GM12875 (cell line): ENCODE results near the gene YKT6.

Experiments used
- H3K4me3 ChIP-seq: one replicate; pipeline ENCODE4 v1.5.1; 2011; ENCODE audit warnings: low read depth, low read length, control low read depth
- TF ChIP-seq, protein P1 (sequence below): IDR thresholded peaks from 2 replicates; pipeline ENCODE4 v1.5.1; 2011; ENCODE audit warnings: low read depth, mild to moderate bottlenecking, control low read depth, inconsistent platforms, low read length, moderate library complexity, borderline replicate concordance; ENCODE audit not compliant: insufficient read depth

YKT6 gene

DNA sequence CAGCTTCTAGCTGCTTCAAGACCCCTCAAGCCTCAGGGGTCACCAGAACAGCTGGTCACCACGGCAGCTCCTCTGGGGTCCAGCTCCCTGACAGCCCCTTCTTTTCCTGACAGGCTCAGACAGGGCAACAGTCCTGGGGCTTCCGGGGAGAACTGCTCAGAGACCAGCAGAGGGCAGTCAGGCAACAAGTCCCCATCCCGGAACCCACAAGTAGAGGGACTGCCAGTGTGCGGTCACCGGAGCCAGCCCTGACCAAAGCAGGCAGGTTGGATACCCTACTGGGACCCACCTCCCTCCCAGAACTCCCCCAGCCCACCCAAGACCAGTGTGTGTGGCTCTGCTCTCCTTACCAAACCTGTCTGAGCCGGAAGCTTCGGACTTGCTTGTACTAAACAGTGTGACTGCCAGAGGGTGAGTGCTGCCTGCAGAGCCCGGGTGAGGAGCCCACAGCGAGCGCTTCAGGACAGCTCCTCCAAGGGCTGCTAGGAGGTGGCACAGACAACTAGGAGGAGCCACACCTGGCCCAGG, 40.3 kb downstream of the YKT6 start:
- TF ChIP-seq, protein P1, sequence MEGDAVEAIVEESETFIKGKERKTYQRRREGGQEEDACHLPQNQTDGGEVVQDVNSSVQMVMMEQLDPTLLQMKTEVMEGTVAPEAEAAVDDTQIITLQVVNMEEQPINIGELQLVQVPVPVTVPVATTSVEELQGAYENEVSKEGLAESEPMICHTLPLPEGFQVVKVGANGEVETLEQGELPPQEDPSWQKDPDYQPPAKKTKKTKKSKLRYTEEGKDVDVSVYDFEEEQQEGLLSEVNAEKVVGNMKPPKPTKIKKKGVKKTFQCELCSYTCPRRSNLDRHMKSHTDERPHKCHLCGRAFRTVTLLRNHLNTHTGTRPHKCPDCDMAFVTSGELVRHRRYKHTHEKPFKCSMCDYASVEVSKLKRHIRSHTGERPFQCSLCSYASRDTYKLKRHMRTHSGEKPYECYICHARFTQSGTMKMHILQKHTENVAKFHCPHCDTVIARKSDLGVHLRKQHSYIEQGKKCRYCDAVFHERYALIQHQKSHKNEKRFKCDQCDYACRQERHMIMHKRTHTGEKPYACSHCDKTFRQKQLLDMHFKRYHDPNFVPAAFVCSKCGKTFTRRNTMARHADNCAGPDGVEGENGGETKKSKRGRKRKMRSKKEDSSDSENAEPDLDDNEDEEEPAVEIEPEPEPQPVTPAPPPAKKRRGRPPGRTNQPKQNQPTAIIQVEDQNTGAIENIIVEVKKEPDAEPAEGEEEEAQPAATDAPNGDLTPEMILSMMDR = peak; percentile 87
- no peak overlapping the region for H3K4me3 ChIP-seq

DNA sequence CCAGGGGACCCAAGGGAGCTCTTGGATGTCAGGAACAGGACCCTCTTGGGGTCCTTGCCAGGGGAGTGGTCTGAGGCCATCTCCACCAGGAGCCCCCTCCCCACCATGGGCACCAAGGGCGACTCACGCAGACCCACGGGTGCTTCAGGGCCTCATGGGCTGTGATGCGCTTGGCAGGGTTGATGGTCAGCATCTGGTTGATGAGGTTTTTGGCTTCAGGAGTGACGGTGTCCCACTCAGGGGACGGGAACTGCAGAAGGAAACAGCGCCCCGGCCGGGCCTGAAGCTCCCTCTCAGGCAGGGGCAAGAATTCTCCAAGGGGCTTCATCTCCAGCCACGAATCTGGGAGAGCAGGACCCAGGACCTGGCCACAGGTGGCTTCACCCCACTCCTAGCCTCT, 41.3 kb downstream of the YKT6 start:
- no peak overlapping the region for H3K4me3 ChIP-seq
- TF ChIP-seq, protein P1 = no peak

DNA sequence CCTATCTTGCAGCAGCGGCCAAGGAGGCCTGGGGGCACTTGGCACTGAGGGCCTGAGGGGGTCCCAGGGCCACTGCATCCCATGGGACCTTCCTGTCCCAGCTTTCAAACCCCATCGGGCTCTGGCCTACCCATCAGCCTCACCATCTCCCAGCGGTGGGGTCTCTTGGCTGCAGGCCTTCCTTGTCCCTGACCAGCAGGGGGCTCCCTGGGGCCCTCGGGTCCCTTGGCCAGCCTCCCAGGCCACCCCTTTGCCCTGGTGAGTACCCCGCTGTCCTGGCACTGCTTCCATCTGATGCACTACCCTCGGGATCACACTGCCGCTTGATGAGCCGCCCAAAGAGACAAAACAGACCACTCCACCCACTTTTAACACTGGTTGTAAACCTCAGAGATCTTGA, 43.5 kb downstream of the YKT6 start:
- TF ChIP-seq, protein P1 = peak; percentile 58
- no peak overlapping the region for H3K4me3 ChIP-seq

DNA sequence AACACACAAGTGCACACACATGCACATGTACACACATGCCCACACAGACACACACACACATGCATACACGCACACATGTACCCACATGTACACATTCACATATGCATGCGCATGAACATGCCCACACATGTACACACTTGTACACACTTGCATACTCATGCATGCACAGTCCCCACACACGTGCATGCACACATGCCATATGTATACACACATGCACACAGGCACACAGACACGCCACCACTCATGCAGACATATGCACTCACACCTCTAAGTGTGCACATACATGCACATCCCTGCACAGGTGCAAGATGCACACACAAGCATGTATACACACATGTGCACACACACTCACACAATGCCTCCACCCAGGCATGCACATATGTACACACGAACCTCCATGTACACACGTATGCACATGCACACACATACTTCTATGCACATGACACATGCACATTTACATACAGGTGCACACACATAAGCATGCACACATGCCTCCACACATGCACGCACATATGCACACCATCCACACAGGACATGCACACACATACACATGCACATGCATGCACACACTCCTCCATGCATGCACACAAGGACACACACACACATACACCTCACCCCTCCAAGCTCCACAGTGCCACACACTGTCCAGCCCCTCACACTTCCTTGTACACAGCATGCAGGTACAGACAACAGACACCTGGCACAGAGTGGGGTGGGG, 45.8 kb downstream of the YKT6 start:
- H3K4me3 ChIP-seq = no peak overlapping the region
- TF ChIP-seq, protein P1 = no peak

DNA sequence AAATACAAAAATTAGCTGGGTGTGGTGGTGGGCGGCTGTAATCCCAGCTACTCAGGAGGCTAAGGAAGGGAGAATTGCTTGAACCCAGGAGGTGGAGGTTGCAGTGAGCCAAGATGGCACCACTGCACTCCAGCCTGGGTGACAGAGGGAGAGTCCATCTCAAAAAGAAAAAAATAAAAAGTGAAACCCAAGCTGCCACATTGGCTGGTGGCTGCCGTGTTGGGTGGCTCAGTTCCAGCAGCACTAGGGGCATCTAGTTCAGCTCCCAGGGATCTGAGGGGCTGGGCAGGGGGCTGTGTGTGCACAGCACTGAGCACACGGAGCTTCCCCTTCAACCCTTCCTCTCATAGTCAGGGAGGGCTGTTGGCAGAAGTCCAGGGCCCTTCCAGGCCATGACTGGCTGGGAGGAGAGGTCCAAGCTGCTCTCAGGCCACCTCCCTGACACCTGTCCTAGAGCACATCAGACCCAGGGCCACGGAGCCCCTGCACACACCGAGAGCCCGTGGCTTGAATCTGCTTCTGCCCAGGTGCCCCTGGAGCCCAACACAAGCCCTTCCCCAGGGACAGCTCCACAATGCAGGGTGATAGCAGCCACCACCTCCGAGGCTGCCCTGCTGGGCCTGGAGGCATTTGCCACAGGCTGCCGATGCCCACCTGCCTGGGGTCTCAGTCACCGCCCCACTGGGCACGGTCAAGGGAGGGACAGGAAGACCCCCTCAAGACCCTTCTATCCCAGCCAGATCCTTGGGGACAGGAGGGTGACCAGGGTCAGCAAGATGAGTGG, 47.3 kb downstream of the YKT6 start:
- H3K4me3 ChIP-seq = no peak overlapping the region
- TF ChIP-seq, protein P1 = no peak

DNA sequence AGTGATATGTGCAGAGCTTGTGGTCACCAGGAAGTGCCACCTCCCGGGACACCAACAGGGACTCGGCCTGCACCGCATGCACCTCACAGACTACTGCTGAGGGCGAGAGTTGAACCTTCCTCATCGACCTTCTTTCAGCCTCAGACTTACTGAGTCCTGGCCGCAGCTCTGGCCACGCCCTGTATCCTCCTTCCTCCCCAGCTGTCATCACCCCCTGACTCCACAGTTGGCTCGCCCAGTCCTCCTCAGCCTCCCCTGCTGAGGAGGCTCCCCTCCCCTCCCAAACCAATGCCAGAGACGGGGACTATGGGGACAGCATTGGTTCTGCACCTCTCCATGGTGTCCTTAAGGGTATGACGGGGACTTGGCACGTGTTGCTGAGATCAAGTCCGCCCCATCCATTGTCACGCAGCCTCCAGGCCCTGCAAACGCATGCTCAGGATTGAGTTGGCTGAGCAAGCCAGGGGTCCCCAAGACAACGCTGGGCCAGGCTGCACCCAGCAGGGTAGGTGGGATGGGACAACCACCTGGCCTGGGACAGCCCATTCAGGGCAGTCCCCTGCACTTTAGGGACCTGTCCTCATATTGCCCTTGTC, 49.0 kb downstream of the YKT6 start:
- TF ChIP-seq, protein P1 = no peak
- H3K4me3 ChIP-seq = no peak overlapping the region
